ENCODE measurements around the gene GLG1. TPM values are rescaled to one million over a fixed set of nuclear protein-coding genes. Genes with fewer than 3 reads are reported as not detected.
"Not testable (repeated sequence)": the region's sequence is repeated elsewhere in the genome, so short reads cannot be mapped to it uniquely, and the experiment has no call there.

Gene GLG1
- total and polyA plus RNA-seq, 4 donors, result 107 to 149 (median 121) TPM

GRCh38 chr16:74523706-74524105 lies 83.2 kb downstream of the GLG1 start:
- not testable (repeated sequence) for H3K36me3 ChIP-seq (ENCODE audit: control insufficient read depth, insufficient read depth, low read length); H3K4me1 ChIP-seq (ENCODE audit: control insufficient read depth, insufficient read depth, low read length); H3K4me3 ChIP-seq (ENCODE audit: low read depth, low read length); H3K9me3 ChIP-seq (ENCODE audit: control insufficient read depth, insufficient read depth, low read length); H3K27ac ChIP-seq (ENCODE audit: low read depth, low read length); H3K27me3 ChIP-seq (ENCODE audit: control insufficient read depth, insufficient read depth, low read length); DNase-seq (ENCODE audit: low read depth in 4 of 6, low spot score in 6 of 6)
- WGBS (ENCODE audit: insufficient coverage), result no CpG with 5 or more reads among the region's 3 CpGs

- Histone ChIP-seq H3K27me3 (ENCODE audit: control insufficient read depth, insufficient read depth, low read length) (no peaks in the 10 kb centered on the region), H3K4me3 (ENCODE audit: low read depth, low read length) (no peak overlapping the region), H3K36me3 (ENCODE audit: control insufficient read depth, insufficient read depth, low read length) (no peaks in the 10 kb centered on the region), H3K9me3 (ENCODE audit: control insufficient read depth, insufficient read depth, low read length) (no peaks in the 10 kb centered on the region), H3K4me1 (ENCODE audit: control insufficient read depth, insufficient read depth, low read length) (peaks cover 6% of the 10 kb centered on the region), H3K27ac (ENCODE audit: low read depth, low read length) (no peak overlapping the region)
- WGBS (ENCODE audit: insufficient coverage), result 57% methylated on average over 2 of the region's 6 CpGs
- peak in 1 of 6 donors; percentile 33 for DNase-seq (ENCODE audit: low read depth in 4 of 6, low spot score in 6 of 6)
Measured at GRCh38 chr16:74522160-74522559, 84.8 kb downstream of the GLG1 start.

DNA sequence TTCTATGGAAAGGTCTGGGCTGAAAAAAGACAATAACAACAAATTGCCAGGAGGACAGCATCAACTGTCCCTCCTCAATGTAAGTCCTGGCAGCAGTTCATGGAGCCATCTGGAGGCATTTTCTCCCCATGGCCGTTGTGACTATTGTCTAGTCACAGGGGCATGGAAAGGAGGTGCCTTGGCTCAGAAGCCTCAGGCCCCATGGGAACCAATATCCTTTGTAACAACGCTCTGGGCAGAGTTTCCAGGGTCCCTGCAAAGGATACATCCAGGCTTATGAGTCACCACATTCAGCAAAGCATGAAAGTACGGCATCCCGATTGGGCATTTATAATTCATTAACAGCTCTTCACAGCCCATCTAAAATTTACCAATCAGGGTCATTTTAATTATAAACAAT lies 85.2 kb downstream of the GLG1 start:
- Histone ChIP-seq H3K36me3 (ENCODE audit: control insufficient read depth, insufficient read depth, low read length) (no peaks in the 10 kb centered on the region), H3K4me3 (ENCODE audit: low read depth, low read length) (no peak overlapping the region), H3K4me1 (ENCODE audit: control insufficient read depth, insufficient read depth, low read length) (peaks cover 6% of the 10 kb centered on the region), H3K27me3 (ENCODE audit: control insufficient read depth, insufficient read depth, low read length) (no peaks in the 10 kb centered on the region), H3K27ac (ENCODE audit: low read depth, low read length) (no peak overlapping the region), H3K9me3 (ENCODE audit: control insufficient read depth, insufficient read depth, low read length) (no peaks in the 10 kb centered on the region)
- 24% methylated on average over 3 of the region's 4 CpGs for WGBS (ENCODE audit: insufficient coverage)
- peak in 2 of 6 donors; percentile 45 to 70 for DNase-seq (ENCODE audit: low read depth in 4 of 6, low spot score in 6 of 6)

GRCh38 chr16:74518934-74519333 lies 88.0 kb downstream of the GLG1 start:
- H3K27ac ChIP-seq (ENCODE audit: low read depth, low read length); H3K4me3 ChIP-seq (ENCODE audit: low read depth, low read length); DNase-seq (ENCODE audit: low read depth in 4 of 6, low spot score in 6 of 6); H3K4me1 ChIP-seq (ENCODE audit: control insufficient read depth, insufficient read depth, low read length); H3K27me3 ChIP-seq (ENCODE audit: control insufficient read depth, insufficient read depth, low read length); H3K36me3 ChIP-seq (ENCODE audit: control insufficient read depth, insufficient read depth, low read length); H3K9me3 ChIP-seq (ENCODE audit: control insufficient read depth, insufficient read depth, low read length): not testable (repeated sequence)
- no CpG with 5 or more reads among the region's 1 CpG for WGBS (ENCODE audit: insufficient coverage)

- peaks cover 2% of the 10 kb centered on the region for H3K9me3 ChIP-seq (ENCODE audit: control insufficient read depth, insufficient read depth, low read length)
- no peaks in the 10 kb centered on the region for H3K36me3 ChIP-seq (ENCODE audit: control insufficient read depth, insufficient read depth, low read length)
- DNase-seq (ENCODE audit: low read depth in 4 of 6, low spot score in 6 of 6), result no peak
- H3K4me1 ChIP-seq (ENCODE audit: control insufficient read depth, insufficient read depth, low read length), result no peaks in the 10 kb centered on the region
- 67% methylated on average over 3 of the region's 9 CpGs for WGBS (ENCODE audit: insufficient coverage)
- H3K4me3 ChIP-seq (ENCODE audit: low read depth, low read length), result no peak overlapping the region
- no peaks in the 10 kb centered on the region for H3K27me3 ChIP-seq (ENCODE audit: control insufficient read depth, insufficient read depth, low read length)
- H3K27ac ChIP-seq (ENCODE audit: low read depth, low read length), result no peak overlapping the region
Measured at GRCh38 chr16:74511961-74512360, 95.0 kb downstream of the GLG1 start.

GRCh38 chr16:74505011-74505410 lies 101.9 kb downstream of the GLG1 start:
- no peaks in the 10 kb centered on the region for H3K9me3 ChIP-seq (ENCODE audit: control insufficient read depth, insufficient read depth, low read length)
- peaks cover 3% of the 10 kb centered on the region for H3K4me1 ChIP-seq (ENCODE audit: control insufficient read depth, insufficient read depth, low read length)
- no peak for DNase-seq (ENCODE audit: low read depth in 4 of 6, low spot score in 6 of 6)
- H3K27me3 ChIP-seq (ENCODE audit: control insufficient read depth, insufficient read depth, low read length), result no peaks in the 10 kb centered on the region
- WGBS (ENCODE audit: insufficient coverage), result no CpG with 5 or more reads among the region's 2 CpGs
- H3K36me3 ChIP-seq (ENCODE audit: control insufficient read depth, insufficient read depth, low read length), result peaks cover 2% of the 10 kb centered on the region
- H3K4me3 ChIP-seq (ENCODE audit: low read depth, low read length), result no peak overlapping the region
- H3K27ac ChIP-seq (ENCODE audit: low read depth, low read length), result no peak overlapping the region

GRCh38 chr16:74503412-74503811 lies 103.5 kb downstream of the GLG1 start:
- no peak for DNase-seq (ENCODE audit: low read depth in 4 of 6, low spot score in 6 of 6)
- H3K4me1 ChIP-seq (ENCODE audit: control insufficient read depth, insufficient read depth, low read length), result peaks cover 3% of the 10 kb centered on the region
- H3K27me3 ChIP-seq (ENCODE audit: control insufficient read depth, insufficient read depth, low read length), result no peaks in the 10 kb centered on the region
- 56% methylated on average over 2 of the region's 7 CpGs for WGBS (ENCODE audit: insufficient coverage)
- peaks cover 2% of the 10 kb centered on the region for H3K36me3 ChIP-seq (ENCODE audit: control insufficient read depth, insufficient read depth, low read length)
- H3K27ac ChIP-seq (ENCODE audit: low read depth, low read length), result no peak overlapping the region
- H3K9me3 ChIP-seq (ENCODE audit: control insufficient read depth, insufficient read depth, low read length), result no peaks in the 10 kb centered on the region
- no peak overlapping the region for H3K4me3 ChIP-seq (ENCODE audit: low read depth, low read length)

DNA sequence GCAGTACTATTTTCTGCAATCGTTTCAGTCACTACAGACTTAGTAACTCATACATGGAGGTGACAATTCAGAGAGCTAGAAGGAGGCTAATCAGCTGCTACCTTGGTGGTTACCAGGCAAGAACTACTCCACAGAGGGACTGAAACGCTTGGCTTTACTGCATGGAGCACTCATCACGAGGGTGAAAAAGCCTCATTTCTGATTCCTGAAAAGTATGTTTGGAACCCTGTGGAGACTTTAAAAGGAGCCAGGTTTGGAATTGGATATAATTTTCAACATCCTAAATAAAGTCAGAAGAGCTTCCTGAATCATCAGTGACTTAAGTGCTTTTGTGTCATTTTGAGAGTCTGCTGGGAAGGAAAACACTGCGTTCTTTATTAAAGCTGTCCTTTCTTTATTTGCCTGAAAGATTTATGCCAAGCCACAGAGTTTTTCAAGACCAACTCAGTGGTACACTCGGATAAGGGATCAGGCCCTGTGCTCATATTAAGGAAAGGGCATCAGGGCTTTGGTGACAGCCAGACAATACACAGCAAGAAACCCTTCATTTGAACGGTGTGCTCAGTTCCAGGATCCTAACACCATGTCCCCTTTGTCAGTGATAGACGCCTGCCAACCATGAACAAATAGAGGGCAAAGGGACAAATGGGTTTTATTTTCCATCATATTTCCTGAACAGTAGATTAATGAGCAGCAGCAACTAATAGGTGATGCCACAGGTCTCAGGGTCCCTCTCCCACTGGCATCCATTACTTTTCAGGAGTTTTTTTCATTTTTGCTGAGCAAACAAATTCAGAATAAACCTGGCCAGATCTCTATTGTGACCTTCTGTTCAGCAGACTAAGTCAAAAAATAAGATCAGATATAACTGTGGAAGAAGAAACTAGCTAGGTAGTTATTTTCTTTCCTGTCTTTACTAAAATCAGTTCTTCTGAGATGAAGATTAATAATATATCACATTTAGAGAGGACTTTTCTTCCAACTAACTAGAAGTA lies 105.1 kb downstream of the GLG1 start:
- Histone ChIP-seq H3K27ac (ENCODE audit: low read depth, low read length) (peak overlapping the region; percentile 64), H3K36me3 (ENCODE audit: control insufficient read depth, insufficient read depth, low read length) (peaks cover 2% of the 10 kb centered on the region), H3K4me1 (ENCODE audit: control insufficient read depth, insufficient read depth, low read length) (peaks cover 3% of the 10 kb centered on the region), H3K4me3 (ENCODE audit: low read depth, low read length) (no peak overlapping the region), H3K27me3 (ENCODE audit: control insufficient read depth, insufficient read depth, low read length) (no peaks in the 10 kb centered on the region), H3K9me3 (ENCODE audit: control insufficient read depth, insufficient read depth, low read length) (no peaks in the 10 kb centered on the region)
- peak in 4 of 6 donors; percentile 26 to 81 (median 50) for DNase-seq (ENCODE audit: low read depth in 4 of 6, low spot score in 6 of 6)
- WGBS (ENCODE audit: insufficient coverage), result 19% methylated on average over 3 of the region's 7 CpGs

GRCh38 chr16:74500907-74501306 lies 106.0 kb downstream of the GLG1 start:
- no peaks in the 10 kb centered on the region for H3K27me3 ChIP-seq (ENCODE audit: control insufficient read depth, insufficient read depth, low read length)
- H3K9me3 ChIP-seq (ENCODE audit: control insufficient read depth, insufficient read depth, low read length), result no peaks in the 10 kb centered on the region
- H3K27ac ChIP-seq (ENCODE audit: low read depth, low read length), result peak overlapping the region; percentile 64
- no CpG with 5 or more reads among the region's 3 CpGs for WGBS (ENCODE audit: insufficient coverage)
- peaks cover 3% of the 10 kb centered on the region for H3K4me1 ChIP-seq (ENCODE audit: control insufficient read depth, insufficient read depth, low read length)
- DNase-seq (ENCODE audit: low read depth in 4 of 6, low spot score in 6 of 6), result peak in 1 of 6 donors; percentile 5
- peaks cover 4% of the 10 kb centered on the region for H3K36me3 ChIP-seq (ENCODE audit: control insufficient read depth, insufficient read depth, low read length)
- H3K4me3 ChIP-seq (ENCODE audit: low read depth, low read length), result no peak overlapping the region

GRCh38 chr16:74499114-74499513 lies 107.8 kb downstream of the GLG1 start:
- DNase-seq (ENCODE audit: low read depth in 4 of 6, low spot score in 6 of 6), result no peak
- Histone ChIP-seq H3K4me1 (ENCODE audit: control insufficient read depth, insufficient read depth, low read length) (peaks cover under 1% of the 10 kb centered on the region), H3K9me3 (ENCODE audit: control insufficient read depth, insufficient read depth, low read length) (no peaks in the 10 kb centered on the region), H3K27me3 (ENCODE audit: control insufficient read depth, insufficient read depth, low read length) (no peaks in the 10 kb centered on the region), H3K36me3 (ENCODE audit: control insufficient read depth, insufficient read depth, low read length) (peaks cover 7% of the 10 kb centered on the region), H3K4me3 (ENCODE audit: low read depth, low read length) (no peak overlapping the region), H3K27ac (ENCODE audit: low read depth, low read length) (no peak overlapping the region)

Measured in spinal cord (tissue), 10 donors.